ENCODE data around the gene MAPK7.

The MAPK7 gene

GRCh38 chr17:19405114-19405513 is 26.8 kb downstream of the MAPK7 start:
- Histone ChIP-seq H3K27ac (no peak overlapping the region), H3K4me3 (no peak overlapping the region), H3K4me1 (peaks cover 0 to under 1% (median 0%) of the 10 kb centered on the region in 4 donors), H3K27me3 (no peaks in the 10 kb centered on the region), H3K36me3 (no peaks in the 10 kb centered on the region), H3K9me3 (no peaks in the 10 kb centered on the region)
- TF ChIP-seq CTCF (IDR thresholded peaks at IDR 0.05) = no peak
- no peak for DNase-seq
- intact Hi-C loops (cut with DNase I; ENCODE audit: low total_unique reads) = no loop called here

- Histone ChIP-seq H3K36me3 (no peaks in the 10 kb centered on the region), H3K9me3 (no peaks in the 10 kb centered on the region), H3K4me1 (peaks cover 0 to 18% (median 8%) of the 10 kb centered on the region in 4 donors), H3K27me3 (no peaks in the 10 kb centered on the region), H3K4me3 (no peak overlapping the region), H3K27ac (no peak overlapping the region)
- DNase-seq = no peak
- intact Hi-C loops (cut with DNase I; ENCODE audit: low total_unique reads) = no loop called here
- TF ChIP-seq CTCF (IDR thresholded peaks at IDR 0.05) = no peak
Measured at GRCh38 chr17:19407601-19408345, 29.5 kb downstream of the MAPK7 start.

GRCh38 chr17:19408346-19408710 is 30.0 kb downstream of the MAPK7 start:
- intact Hi-C loops (cut with DNase I; ENCODE audit: low total_unique reads) = no loop called here
- no peak overlapping the region for H3K27ac ChIP-seq
- no peak for DNase-seq

GRCh38 chr17:19409066-19409465 is 30.8 kb downstream of the MAPK7 start:
- intact Hi-C loops (cut with DNase I; ENCODE audit: low total_unique reads) = no loop called here
- Histone ChIP-seq H3K27me3 (no peaks in the 10 kb centered on the region), H3K36me3 (no peaks in the 10 kb centered on the region), H3K4me3 (no peak overlapping the region), H3K27ac (no peak overlapping the region), H3K4me1 (peaks cover 0 to 18% (median 8%) of the 10 kb centered on the region in 4 donors), H3K9me3 (no peaks in the 10 kb centered on the region)
- no peak for TF ChIP-seq CTCF (IDR thresholded peaks at IDR 0.05)
- no peak for DNase-seq

More at GRCh38 chr17:19408346-19408710, 30.0 kb downstream of the MAPK7 start:
- H3K36me3 ChIP-seq = no peaks in the 10 kb centered on the region
- no peaks in the 10 kb centered on the region for H3K9me3 ChIP-seq
- H3K4me3 ChIP-seq = no peak overlapping the region
- no peaks in the 10 kb centered on the region for H3K27me3 ChIP-seq
- no peak for TF ChIP-seq CTCF (IDR thresholded peaks at IDR 0.05)
- peaks cover 0 to 18% (median 8%) of the 10 kb centered on the region in 4 donors for H3K4me1 ChIP-seq

- TF ChIP-seq CTCF (IDR thresholded peaks at IDR 0.05) = no peak
- no peaks in the 10 kb centered on the region for H3K36me3 ChIP-seq
- H3K4me1 ChIP-seq = peaks cover 0 to 18% (median 8%) of the 10 kb centered on the region in 4 donors
- H3K9me3 ChIP-seq = no peaks in the 10 kb centered on the region
- H3K27me3 ChIP-seq = no peaks in the 10 kb centered on the region
- no peak overlapping the region for H3K27ac ChIP-seq
- no peak overlapping the region for H3K4me3 ChIP-seq
- DNase-seq = no peak
- intact Hi-C loops (cut with DNase I; ENCODE audit: low total_unique reads) = no loop called here
Measured at GRCh38 chr17:19409509-19409908, 31.2 kb downstream of the MAPK7 start.

Measured in tibial artery (tissue), 4 donors.